Germinal center (tissue), 1 donor: Measurements from ENCODE around the gene RASIP1.
A peak's percentile ranks its signal among the peaks of the same experiment; 100 is the strongest.
"Not testable (repeated sequence)": the region's sequence is repeated elsewhere in the genome, so short reads cannot be mapped to it uniquely, and the experiment has no call there.

Source experiments
- DNase-seq: peaks from one replicate; pipeline ENCODE4 v3.0.0; 2012; ENCODE audit warnings: mixed read lengths, low spot score

RASIP1 gene

GRCh38 chr19:48740164-48740972 is at the start of gene RASIP1:
Gene RASIP1, minus strand, starts transcription at chr19:48740610. Its CDS starts 328 bp downstream, at chr19:48740282.
- DNase-seq, result no peak

DNA sequence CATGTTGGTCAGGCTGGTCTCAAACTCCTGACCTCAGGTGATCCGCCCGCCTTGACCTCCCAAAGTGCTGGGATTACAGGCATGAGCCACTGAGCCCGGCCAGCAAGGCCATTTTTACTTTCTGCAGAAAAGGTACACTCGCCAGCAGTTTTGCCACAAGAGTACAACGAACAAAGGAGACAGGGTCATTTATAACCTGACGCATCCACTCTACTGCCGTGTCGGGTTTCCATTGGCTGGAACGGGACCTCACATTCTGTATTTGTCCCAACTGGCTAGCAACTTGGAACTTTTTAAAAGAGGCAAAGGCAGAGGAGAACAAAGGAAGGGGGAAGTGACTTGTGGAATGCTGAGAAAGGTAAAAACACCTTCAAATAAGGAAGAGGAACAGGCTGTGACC is 46.9 kb upstream of the RASIP1 start:
- DNase-seq, result not testable (repeated sequence)

DNA sequence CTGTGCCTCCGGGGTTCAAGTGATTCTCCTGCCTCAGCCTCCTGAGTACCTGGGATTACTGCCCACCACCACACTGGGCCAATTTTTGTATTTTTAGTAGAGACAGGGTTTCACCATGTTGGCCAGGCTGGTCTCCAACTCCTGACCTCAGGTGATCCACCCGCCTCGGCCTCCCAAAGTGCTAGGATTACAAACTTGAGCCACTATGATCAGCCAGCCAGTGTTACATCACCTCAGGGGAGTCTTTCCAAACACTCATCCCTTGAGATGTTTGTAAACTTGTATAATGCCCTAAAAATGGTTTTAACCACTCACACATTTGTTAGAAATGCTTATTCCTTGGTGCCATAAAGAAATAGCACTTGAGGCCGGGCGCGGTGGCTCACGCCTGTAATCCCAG is 46.0 kb upstream of the RASIP1 start:
- DNase-seq, result not testable (repeated sequence)

- DNase-seq, result no peak
Measured at GRCh38 chr19:48784527-48784926, 44.1 kb upstream of the RASIP1 start.

GRCh38 chr19:48780631-48781391 is 40.4 kb upstream of the RASIP1 start:
- no peak for DNase-seq

DNA sequence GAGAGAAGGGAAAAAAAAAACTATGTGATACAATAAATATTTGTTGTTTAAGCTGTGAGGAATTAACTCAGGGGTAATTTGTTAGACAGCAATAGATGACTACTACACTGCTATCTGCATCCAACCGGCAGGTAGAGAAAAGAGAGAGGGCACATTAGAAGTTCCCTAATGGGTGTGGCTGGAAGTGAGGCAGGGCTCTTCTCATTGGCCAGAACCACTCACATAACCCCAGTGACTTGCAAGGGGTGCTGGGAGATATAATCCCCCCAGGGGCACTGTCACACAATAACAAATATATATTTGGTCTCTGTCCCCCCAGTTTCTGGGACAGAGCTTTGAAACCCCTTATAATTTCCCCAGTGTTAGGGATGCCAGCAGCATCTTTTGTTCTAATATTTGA is 39.2 kb upstream of the RASIP1 start:
- DNase-seq, result peak; percentile 40

GRCh38 chr19:48777720-48778119 is 37.3 kb upstream of the RASIP1 start:
- no peak for DNase-seq

DNA sequence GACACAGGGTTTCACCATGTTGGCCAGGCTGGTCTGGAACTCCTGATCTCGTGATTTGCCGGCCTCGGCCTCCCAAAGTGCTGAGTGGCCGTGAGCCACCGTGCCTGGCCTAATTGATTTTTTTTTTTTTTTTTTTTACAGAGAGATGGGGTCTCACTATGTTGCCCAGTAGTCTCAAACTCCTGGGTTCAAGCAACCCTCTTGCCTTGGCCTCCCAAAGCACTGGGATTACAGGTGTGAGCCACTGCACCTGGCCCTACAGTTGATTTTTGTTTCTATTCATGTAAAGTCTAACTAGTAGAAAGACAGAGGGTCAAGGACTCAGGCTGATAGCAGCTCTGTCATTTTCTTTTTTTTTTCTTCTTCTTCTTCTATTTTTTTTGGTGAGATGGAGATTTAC is 36.7 kb upstream of the RASIP1 start:
- no peak for DNase-seq

- no peak for DNase-seq
Measured at GRCh38 chr19:48772503-48772953, 32.1 kb upstream of the RASIP1 start.

- DNase-seq, result no peak
Measured at GRCh38 chr19:48770734-48771472, 30.5 kb upstream of the RASIP1 start.

- DNase-seq, result no peak
Measured at GRCh38 chr19:48770266-48770665, 29.9 kb upstream of the RASIP1 start.

DNA sequence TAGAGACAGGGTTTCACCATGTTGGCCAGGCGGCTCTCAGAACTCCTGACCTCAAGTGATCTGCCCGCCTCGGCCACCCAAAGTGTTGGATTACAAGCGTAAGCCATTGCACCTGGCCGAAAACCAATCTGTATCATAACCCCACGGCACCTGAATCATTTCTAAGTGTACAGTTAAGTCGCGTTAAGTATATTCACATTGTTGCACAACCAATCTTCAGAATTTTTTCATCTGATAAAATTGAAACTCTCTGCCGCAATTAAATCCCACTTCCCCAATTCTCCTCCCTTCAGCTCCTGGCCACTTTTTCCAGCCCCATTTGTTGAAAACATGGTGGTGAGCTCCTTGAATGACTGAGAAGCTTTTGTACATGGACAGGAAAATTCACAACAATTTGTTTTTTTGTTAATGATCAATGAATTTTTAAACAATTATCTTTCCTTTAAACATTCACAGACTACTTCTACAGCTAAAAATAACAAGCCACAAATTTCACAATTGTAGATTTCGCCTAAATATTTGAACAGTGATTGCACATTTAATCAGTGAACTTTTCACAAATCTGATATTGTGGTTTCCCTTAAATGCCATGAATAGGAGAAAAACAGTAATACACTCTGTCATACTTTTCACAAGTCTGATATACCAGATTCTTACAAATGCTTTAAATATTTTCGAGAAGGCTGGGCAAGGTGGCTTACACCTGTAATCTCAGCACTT is 28.7 kb upstream of the RASIP1 start:
- DNase-seq, result no peak

DNA sequence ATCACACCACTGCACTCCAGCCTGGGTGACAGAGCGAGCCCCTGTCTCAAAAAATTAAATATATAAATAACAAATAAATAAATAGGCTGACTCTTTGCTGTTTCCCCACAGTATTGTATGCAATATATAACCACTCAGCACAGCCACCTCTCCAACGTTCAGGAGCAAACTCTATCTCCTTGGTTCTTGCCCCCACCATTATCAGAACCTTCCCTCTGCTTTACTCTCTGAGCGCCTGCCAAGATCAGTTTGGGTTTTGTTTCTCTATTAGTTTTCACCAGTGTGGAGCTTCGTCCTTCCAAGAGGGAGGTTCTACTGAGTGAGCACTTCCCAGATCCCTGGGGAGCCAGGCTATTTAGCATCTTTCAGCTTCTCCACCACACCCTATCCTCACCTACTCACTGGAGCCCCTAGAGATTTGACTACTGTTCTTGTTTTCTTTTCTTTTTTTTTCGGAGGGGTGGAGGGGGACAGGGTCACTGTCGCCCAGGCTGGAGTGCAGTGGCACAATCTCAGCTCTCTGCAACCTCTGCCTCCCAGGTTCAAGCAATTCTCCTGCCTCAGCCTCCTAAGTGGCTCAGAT is 27.9 kb upstream of the RASIP1 start:
- DNase-seq, result not testable (repeated sequence)

DNA sequence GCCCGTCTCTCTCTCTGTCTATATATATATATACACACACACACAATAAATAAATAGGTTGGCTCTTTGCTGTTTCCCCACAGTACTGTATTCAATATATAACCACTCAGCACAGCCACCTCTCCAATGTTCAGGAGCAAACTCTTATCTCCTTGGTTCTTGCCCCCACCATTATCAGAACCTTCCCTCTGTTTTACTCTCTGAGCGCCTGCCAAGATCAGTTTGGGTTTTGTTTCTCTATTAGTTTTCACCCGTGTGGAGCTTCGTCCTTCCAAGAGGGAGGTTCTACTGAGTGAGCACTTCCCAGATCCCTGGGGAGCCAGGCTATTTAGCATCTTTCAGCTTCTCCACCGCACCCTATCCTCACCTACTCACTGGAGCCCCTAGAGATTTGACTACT is 25.4 kb upstream of the RASIP1 start:
- not testable (repeated sequence) for DNase-seq

- no peak for DNase-seq
Measured at GRCh38 chr19:48760504-48761205, 20.2 kb upstream of the RASIP1 start.

GRCh38 chr19:48757741-48758144 is 17.3 kb upstream of the RASIP1 start:
- no peak for DNase-seq

- DNase-seq, result no peak
Measured at GRCh38 chr19:48757089-48757675, 16.8 kb upstream of the RASIP1 start.

DNA sequence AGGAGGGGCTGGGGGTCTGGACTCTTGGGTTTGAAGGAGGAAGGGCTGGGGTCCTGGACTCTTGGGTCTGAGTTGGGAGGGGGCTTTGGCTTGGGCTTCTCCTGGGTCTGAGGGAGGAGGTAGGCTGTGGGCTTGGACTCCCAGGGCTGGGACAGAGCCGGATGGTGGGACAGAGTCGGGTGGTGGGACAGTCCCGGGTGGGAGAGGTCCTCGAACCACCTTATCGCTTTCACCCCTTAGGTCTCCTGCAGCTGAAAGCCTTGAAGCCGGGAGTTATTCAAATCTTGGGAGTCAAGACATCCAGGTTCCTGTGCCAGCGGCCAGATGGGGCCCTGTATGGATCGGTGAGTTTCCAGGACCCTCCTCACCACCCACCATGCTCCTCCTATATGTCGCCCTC is 16.3 kb upstream of the RASIP1 start:
- DNase-seq, result no peak

- DNase-seq, result no peak
Measured at GRCh38 chr19:48756212-48756611, 15.8 kb upstream of the RASIP1 start.

DNA sequence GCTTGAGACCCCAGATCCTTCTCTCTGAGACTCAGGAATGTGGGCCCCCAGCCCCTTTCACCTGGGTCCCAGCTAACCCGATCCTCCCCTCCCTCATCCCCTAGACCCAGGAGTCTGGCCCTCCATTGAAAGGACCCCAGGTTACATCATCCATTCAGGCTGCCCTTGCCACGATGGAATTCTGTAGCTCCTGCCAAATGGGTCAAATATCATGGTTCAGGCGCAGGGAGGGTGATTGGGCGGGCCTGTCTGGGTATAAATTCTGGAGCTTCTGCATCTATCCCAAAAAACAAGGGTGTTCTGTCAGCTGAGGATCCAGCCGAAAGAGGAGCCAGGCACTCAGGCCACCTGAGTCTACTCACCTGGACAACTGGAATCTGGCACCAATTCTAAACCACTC is 15.4 kb upstream of the RASIP1 start:
- no peak for DNase-seq
